NCI-H524 (cell line): ENCODE results near the gene ZCCHC13.
"Not testable (repeated sequence)": the region's sequence is repeated elsewhere in the genome, so short reads cannot be mapped to it uniquely, and the experiment has no call there.

Source experiments
- DNase-seq, 2 experiments: peaks; one replicate each; lab custom pipeline; 2025; lab: John Stamatoyannopoulos, UW

Gene ZCCHC13

DNA sequence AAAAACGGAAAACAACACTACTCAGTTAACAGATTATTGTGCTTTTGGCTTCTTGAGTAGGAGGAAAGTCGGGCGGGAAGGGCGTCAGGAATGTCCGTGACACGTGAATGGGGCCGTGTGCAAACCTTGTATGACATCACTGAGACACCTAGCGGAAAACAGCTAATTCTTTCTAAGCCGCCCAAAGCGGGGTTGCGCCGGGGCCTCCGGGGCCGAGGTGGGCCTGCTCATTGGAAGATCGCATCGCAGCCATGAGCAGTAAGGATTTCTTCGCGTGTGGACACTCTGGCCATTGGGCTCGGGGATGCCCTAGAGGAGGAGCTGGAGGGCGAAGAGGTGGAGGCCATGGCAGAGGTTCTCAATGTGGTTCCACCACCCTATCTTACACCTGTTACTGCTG is at the start of gene ZCCHC13:
Gene ZCCHC13, plus strand, starts transcription at position 165 of the 400 bp plus-strand sequence. Its CDS starts 87 bp downstream, at position 252.
- DNase-seq: no peak

DNA sequence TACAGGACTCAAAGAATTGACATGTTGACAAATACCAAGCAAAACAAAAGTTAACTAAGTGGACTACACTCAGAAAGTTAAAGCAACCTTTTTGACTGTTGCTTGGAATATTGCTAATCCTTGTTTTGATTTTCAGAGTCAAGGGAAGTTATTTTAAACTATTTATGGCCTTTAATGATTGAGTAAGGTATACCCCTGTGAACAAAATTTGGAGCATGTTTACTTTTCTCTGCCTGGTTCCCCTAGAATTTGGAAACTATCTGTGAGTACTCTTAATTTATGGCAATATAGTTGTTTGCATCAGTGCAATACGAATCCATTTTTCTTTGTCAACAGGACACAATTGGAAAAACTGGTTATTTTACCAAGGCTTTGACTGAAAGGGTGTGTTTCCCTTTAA is 45.9 kb upstream of the ZCCHC13 start:
- not testable (repeated sequence) for DNase-seq

DNA sequence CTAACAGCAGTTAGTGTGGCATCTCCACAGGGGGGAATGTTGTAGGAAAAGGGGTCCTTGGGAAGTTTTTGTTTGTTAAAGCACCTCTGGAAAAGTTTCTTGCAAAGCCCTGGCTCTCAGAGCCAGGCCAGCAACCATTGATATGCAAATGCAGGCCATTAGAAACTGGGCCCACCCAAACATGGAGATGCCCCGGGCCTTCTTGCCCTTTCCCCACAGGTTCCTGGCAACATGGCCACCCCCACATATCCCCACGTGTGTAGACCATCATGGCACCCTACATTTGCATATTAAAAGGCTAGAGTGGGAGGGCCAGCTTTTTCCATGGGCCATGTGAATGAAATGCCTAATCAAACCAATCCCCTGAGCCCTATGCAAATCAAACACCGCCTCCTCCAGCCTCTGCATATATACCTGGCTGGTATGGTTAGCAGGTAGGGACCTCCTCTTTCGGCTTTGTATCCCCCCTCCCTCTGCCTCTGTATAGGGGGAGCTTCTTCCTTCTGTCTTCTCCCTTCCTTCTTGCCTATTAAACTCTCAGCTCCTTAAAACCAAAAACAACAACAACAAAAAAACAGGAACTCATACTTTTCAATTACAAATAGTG is 44.0 kb upstream of the ZCCHC13 start:
- no peak for DNase-seq

DNA sequence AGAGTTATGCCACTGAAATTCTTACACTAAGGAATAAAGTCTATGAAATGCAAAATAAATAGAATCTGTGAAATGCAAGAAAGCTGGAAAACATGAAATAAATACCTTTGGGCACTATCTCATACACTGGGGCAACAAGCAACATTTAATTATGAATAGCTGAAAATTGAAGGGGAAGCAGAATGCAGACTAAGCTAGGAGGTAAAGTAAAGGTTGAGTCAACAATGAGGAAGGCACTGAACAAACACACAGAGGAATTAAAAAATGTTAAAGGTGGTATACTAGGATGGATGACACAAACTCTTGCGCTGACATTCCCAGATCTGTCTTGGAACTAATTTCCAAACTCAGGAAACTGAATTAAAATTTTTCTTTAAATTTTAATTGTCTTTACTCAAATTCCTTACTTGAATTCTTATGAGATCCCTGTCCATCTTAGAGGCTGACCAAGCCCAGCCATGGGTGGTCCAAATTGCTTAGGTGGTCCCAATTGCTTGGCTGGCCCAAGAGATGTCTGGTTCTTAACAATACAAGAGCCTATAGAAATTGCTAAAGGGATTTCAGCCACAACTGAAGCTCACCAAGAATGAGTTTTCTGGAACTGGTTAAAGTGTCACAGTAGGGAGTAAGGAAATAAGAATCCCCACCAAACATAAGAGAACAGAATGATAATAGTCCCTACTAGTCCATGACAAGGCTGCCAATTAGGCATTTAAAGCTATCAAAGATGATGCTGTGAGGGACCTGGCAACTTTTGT is 41.3 kb upstream of the ZCCHC13 start:
- DNase-seq: no peak

DNA sequence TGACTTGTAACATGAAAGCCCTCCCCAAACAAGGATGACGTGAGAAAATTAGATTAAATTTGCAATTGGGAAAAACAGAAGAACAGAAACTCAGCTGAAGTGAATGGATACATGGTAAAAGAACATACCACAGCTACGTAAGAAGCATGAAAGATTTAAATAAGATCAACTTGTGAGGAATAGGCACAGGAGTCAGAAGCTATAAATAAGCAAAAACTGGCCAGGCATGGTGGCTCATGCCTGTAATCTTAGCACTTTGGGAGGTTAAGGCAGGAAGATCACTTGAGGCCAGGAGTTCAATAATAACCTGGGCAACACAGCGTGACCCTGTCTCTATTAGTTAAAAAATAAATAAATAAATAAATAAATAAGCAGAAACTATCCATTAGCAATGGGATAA is 33.6 kb upstream of the ZCCHC13 start:
- no peak for DNase-seq

DNA sequence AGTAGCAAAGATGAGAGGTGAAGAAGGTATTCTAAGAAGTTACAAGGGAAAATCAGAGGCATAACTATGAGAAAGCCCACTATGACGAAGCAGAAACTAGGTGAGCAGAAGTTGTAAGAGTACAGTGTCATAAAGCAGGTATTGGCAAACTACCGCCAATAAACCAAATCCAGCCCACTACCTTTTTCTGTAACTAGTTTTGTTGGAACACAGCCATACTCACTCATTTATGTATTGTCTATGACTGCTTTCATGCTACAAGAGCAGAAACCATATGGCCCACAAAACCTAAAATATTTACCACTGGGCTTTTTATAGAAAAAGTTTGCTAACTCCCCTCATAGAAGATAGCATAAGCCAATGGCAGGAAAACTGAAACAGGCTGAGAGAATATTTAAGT is 31.8 kb upstream of the ZCCHC13 start:
- DNase-seq: no peak

DNA sequence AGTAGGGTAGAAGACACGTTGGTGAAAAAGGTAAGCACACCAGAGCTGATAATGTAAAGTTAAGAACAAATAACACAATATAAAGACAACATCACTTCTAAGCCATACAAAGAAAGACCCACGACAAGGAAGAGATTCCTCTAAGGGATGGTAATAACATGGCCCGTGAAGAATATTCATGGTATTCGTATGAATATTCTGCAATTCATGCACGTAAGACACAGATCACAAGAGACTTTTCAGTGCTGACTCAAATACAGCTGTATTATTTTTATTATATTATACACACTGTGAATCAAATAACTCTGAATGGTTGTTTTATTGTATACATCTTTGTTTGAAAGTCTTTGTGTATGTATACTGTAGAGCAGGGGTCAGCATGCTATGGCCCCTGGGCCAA is 29.5 kb upstream of the ZCCHC13 start:
- no peak for DNase-seq

DNA sequence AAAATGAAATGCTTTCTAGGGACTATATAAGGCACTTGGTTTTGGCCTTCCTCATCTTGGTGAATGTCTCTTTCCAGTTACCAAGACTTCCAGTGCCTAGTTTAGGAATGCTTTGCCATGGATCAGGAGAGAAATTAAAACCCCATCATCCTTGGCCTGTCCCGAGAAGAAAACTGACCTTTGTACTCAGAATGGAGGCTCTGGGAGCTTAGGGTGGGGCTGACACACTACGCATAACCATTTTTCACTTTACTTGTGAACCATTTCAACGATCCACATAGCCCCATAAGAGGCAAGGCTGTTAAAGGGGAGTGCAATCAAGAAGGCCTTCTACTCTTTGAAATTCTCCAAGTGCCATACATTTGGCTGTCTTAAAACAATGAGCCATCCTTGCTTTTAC is 26.7 kb upstream of the ZCCHC13 start:
- DNase-seq: no peak

DNA sequence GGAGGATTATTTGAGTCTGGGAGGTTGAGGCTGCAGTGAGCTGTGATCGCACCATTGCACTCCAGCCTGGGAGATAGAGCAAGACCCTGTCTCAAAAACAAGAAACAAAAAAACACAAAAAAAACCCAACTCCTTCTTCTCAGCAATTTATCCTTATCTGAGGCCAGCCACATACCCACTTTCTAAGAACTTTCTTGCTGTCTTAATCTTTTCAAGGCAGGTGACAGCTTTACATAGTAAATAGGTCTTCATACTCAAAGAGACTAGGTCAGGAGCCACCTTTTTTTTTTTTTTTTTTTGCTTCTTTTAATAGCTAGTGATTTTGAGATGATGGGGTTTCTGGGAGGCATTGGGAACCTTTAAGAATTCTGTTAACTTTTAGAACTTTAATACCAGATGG is 26.1 kb upstream of the ZCCHC13 start:
- DNase-seq: no peak

DNA sequence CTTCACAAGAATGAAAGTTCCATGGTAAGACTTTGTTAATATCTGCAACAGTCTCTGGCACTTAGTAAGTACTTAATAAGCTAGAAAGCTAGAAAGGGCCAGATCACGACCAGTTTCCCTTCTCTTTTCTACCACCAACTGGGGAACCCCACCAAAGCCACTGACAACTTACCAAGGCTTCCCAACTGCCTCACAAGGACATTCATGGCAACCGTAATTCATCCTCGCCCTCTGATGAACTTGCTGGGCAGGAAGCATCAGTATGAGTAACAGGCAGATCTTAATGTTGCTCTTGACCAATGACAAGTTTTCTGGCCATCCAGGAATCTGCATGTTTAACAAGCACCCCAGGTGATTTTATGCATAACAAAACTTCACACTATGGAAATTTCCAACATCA is 23.2 kb upstream of the ZCCHC13 start:
- DNase-seq: no peak

DNA sequence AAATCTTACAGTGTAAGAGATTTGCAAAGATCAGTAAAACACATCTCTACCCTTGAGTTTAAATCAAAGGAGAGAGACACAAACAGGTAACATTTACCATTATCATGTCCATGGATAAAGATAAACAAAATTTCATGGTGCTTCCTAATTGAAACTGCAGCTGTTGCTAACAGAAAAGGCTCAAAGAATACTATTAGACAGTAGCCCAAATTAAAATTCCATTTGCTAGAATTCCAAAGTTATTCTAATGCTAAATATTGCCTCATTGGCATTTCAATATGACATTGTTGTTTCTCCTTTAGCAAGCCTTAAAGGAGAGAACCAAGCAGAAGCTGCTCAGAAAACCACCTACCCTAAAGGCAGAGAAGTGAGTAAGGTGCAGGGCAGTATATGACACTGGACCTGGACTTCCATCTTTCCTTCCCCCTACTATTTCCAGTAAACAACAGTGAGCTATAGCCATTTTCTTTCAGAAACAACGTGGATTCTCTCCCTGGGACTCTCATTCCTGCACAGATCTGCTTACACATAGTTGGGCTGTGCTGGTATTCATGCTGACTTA is 19.5 kb upstream of the ZCCHC13 start:
- DNase-seq: no peak

DNA sequence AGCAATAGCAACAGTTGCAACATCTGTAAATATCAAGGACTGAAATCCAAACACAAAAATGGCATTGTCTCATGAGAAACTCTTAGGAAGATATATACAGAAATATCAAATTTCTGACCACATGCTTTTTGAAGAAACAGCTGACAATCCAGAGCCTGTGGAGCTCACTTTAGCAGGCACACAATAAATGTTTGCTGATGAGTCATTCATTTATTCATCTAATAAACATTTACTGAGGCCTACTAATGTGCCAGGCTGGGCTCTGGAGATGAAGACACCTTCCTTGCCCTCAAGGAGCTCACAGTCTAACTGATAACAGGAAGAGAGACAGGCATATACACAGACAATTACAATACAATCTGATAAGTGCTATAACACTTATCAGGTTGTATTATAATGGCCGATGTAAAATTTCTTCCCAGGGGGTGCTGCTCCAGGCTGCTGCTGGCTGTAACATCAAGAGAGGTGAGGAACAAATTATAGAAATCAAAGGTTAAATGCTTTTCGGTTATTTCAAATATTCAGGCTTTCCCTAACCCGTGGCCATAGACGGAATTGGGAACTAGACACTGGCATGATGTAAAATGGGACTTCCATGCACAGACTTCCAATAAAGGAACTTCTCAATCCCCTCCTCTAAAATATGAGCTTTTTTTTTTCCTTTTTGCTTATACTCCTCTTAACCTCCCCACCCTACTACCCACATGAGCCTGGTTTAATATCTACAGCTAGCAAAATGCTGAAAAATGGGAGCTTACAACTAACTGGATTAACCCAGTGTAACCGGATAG is 16.8 kb upstream of the ZCCHC13 start:
- peak; percentile 32 to 64 for DNase-seq

DNA sequence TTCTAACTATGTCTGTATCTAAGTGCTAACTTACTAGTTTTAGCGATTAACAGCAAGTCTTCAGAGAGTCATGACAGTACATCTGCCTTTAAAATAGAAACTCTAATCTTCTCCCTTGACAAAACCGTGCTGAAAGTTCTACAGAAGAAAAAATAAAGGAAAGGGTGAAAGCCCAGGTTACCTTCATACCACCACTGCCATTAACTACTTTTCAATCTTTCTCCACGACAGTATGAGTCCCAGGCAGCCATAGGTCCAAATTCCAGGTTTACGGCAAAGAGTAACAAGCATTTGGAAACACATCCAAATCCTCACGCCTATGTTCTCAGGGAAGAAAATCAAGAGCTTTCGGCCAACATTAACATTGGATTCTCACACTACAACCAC is 12.4 kb upstream of the ZCCHC13 start:
- no peak for DNase-seq

DNA sequence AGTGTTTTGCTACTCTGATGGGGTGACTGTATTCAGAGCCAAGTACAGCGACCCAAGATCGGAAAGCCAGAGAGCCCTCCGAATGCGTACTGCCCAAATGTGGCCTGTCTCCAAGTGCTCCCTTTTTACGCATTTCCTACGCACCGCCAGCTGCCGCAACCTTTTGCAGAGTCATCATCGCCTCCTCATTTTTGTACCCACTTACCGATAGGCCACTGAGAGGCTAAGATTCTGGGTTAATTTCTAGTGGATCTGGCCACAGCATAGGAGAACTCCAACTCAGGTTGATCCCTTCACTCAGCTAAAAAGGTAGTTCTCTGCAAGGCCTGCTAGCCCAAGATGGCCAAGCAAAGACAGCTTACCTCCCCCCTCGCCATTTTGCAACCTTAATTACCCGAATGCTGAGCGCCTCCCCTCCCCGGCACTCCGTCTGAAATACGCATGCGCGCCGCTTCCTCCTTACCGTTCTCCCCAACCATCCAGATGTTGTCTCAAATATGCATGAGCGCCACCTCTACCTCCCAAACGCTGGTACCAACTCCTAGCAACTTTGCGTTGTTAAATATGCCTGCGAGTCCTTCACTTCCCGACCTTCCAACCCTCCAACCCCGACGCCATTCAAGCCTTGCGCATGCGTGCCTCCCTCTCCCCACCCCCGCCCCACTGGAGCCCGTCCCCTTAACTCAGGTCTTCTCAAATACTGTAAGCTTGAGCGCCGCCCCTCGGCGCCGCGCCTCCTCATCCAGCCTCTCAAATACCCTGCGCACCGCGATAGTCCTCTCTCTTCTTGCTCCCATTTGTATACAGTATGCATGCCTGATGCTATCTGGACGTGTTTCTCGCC is 11.8 kb upstream of the ZCCHC13 start:
- DNase-seq: peak; percentile 95 to 97

DNA sequence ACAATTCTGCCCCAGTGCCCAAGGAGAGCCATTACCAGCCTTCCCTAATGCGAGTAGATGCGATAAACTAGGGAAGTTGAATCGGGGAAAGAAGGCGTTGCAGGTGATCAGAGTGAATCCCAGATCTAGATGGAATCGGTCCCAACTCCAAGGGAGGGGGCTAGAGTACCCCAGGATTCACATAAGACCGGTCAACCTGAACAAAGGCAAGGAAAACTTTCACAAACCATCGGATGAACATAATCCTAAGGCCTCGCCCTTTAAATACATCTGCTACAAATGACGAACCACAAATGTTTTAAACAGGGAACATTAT is 11.2 kb upstream of the ZCCHC13 start:
- DNase-seq: no peak

DNA sequence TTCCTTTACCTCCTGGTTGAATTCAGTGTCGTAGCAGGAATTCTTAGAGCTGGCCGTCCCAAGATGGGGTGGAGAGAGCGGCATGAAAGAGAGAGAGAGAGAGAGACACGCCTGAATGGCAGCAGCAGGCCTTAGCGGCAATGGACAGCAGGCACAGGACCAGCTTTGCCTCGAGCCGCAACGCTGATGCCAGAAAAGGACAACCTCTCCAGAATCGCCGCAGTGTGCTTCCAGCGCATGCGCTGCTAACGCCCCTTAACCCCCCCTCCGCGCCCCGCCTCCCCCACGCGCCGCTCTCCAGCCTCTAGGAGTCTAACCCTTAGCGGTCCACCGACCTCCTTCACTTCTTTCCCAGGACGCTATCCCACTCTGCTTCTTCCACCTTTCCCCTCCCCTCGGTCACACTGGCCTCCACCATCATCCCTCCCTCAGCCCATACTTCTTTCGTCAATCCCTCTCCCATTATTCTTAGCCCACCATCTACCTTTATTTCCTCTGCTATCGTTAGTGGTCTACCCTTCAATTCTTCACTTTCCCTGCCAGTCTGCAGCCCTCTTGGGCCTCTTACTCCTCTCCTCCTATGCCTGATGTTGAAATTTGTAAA is 10.5 kb upstream of the ZCCHC13 start:
- DNase-seq: peak; percentile 57 to 85

DNA sequence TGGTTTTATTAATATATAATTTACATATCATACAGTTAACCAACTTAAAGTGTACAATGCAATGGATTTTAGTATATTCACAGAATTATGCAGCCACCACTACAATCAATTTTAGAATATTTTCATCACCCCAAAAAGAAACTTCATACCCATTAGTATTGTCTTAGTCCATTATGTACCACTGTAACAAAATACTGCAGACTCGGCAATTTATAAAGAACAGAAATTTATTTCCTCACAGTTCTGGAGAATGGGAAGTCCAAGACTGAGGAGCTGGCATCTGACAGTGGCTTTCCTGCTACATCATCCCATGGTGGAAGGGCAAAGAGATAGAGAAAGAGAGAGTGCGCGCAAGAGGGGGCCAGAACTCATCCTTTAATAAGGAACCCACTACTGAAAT is 8.9 kb upstream of the ZCCHC13 start:
- no peak for DNase-seq

DNA sequence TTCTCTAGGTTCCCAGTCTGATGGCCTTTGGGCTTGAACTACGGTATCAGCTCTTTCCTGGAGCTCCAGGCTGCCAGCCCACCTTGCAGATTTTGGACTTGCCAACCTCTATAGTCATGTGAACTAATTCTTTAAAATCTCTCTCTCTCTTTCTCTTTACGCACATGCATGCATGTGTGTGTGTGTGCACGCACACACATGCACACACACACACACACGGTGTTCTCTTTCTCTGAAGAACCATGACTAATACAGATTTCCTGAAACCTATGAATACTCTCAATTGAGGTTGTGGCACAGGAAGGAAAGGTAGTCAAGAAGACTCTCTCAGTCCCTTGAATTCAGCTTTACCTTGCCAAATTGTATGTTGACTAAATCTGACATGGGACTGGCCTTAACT is 6.2 kb upstream of the ZCCHC13 start:
- DNase-seq: no peak

DNA sequence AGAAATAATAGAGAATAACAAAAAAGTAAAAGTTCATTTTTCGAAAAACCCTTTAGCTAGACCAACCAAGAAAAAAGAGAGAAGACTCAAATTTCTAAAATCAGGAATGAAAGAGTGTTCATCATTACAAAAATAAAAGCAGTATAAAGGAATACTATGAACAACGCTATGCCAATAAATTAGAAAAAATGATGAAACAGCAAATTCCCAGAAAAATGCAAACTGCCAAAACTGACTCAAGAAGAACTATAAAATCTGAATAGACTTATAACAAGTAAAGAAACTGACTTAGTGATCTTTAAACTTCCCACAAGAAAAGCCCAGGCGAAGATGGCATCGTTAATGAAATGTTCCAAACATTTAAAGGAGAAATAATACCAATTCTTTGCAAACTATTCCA is 3.1 kb upstream of the ZCCHC13 start:
- no peak for DNase-seq

DNA sequence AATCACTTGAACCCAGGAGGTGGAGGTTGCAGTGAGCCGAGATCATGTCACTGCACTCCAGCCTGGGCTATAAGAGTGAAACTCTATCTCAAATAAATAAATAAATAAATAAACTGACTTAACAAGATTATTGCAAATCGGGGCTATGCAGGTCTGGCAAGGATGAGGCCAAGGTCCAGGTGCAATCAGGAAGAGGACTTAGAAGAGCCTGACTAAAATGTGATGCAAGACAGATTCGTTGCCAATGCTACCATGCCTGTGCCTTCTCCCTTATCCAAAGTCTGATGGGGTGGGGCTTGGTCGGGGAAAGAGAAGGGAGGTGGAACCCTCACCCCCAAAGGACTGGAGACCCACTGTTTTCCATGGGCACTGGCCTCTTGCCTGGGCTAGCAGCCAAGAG is 14.7 kb downstream of the ZCCHC13 start:
- DNase-seq: no peak

DNA sequence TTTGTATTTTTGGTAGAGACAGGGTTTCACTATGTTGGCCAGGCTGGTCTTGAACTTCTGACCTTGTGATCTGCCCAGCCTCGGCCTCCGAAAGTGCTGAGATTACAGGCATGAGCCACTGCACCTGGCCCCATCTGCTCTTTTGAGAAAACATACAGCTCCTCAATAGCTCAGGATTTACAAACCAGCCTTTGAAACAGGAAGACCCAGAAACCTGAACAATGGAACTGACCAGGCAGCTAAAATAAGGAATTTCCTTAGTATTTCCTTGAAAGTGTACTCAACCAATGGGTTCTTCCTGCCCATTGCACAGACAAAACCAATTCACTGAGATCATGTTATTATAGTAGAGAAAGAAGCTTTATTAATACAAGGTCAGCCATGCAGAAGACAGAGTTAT is 15.3 kb downstream of the ZCCHC13 start:
- not testable (repeated sequence) for DNase-seq

DNA sequence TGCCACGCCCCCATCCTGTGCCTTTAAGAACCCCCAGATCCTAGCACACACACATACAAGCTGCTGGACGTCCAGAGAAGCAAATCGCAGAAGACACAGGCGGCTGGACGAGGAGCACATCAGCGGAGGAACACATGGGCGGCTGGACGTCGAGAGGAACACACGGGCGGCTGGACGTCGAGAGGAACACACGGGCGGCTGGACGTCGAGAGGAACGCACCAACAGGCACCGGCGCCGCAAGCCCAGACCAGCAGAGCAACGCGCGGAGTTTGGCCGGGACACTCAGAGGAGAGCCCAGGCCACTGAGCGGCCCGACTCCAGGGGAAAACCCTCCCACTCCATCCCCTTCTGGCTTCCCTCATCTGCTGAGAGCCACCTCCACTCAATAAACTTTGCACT is 17.2 kb downstream of the ZCCHC13 start:
- DNase-seq: no peak
